ENCODE measurements around the gene SERINC5.
A peak's percentile ranks its signal among the peaks of the same experiment; 100 is the strongest.

The SERINC5 gene

DNA sequence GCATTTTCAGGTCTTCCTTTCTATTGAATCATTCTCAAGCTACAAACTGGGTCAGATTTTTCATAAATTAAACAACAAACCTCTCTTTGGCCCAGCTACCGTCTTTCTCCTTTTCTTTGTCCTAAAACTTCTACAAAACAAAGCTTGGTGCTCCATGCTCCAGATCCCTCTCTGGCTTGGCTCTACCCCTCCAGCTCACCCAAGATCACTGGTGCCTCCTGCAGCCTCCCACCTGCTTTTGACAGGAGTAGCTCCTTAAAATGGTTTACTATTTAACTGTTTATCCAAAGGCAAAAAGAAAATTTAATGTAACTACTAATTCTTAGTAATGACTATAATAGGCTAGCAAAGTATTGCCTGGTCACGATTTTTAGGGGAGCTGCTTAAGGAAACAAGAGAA lies 10.7 kb upstream of the SERINC5 start:
- peaks cover 3% of the 10 kb centered on the region for H3K27me3 Mint-ChIP-seq (ENCODE audit: low read depth, poor library complexity)
- H3K27ac Mint-ChIP-seq, result peak overlapping the region; percentile 76
- no peak for DNase-seq
- H3K9me3 Mint-ChIP-seq, result no peaks in the 10 kb centered on the region
- no peaks in the 10 kb centered on the region for H3K36me3 Mint-ChIP-seq (ENCODE audit: low read depth)
- peaks cover 13% of the 10 kb centered on the region for H3K4me1 Mint-ChIP-seq
- TF ChIP-seq CTCF (IDR thresholded peaks at IDR 0.05), result no peak
- no peak overlapping the region for H3K4me3 Mint-ChIP-seq

- Mint-ChIP-seq H3K36me3 (ENCODE audit: low read depth) (no peaks in the 10 kb centered on the region), H3K27me3 (ENCODE audit: low read depth, poor library complexity) (peaks cover 4% of the 10 kb centered on the region), H3K9me3 (no peaks in the 10 kb centered on the region), H3K27ac (no peak overlapping the region), H3K4me1 (peaks cover 16% of the 10 kb centered on the region), H3K4me3 (no peak overlapping the region)
- no peak for TF ChIP-seq CTCF (IDR thresholded peaks at IDR 0.05)
- no peak for DNase-seq
Observed at GRCh38 chr5:80260461-80260860, 4.6 kb upstream of the SERINC5 start.

- Mint-ChIP-seq H3K27me3 (ENCODE audit: low read depth, poor library complexity) (peaks cover 4% of the 10 kb centered on the region), H3K27ac (no peak overlapping the region), H3K4me3 (no peak overlapping the region), H3K9me3 (no peaks in the 10 kb centered on the region), H3K36me3 (ENCODE audit: low read depth) (no peaks in the 10 kb centered on the region), H3K4me1 (peaks cover 21% of the 10 kb centered on the region)
- DNase-seq, result no peak
- TF ChIP-seq CTCF (IDR thresholded peaks at IDR 0.05), result no peak
Observed at GRCh38 chr5:80259511-80260203, 3.8 kb upstream of the SERINC5 start.

DNA sequence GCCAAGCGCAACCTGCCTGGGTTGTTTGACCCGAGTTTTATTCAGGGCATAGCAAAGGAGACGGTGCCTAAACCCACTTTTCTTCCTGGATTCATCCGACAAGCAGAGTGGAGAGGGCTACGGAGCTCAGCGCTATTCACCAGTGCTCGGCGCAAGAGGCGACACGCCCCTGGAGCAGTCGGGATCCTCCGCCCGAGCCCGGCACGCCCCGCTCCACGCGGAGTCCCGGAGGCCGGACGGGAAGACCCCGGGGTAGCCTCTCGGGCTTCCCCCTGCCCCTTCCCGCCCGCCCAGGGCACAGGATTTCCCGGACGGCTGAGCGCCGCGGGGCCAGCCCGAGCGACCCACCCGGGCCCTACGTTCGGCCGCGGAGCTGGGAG lies 427 bp downstream of the SERINC5 start:
- peak; percentile 72 for DNase-seq
- Mint-ChIP-seq H3K27ac (peak overlapping the region; percentile 11), H3K9me3 (no peaks in the 10 kb centered on the region), H3K4me1 (peaks cover 62% of the 10 kb centered on the region), H3K36me3 (ENCODE audit: low read depth) (peaks cover 5% of the 10 kb centered on the region), H3K27me3 (ENCODE audit: low read depth, poor library complexity) (peaks cover 4% of the 10 kb centered on the region), H3K4me3 (peak overlapping the region; percentile 92)
- no peak for TF ChIP-seq CTCF (IDR thresholded peaks at IDR 0.05)

DNA sequence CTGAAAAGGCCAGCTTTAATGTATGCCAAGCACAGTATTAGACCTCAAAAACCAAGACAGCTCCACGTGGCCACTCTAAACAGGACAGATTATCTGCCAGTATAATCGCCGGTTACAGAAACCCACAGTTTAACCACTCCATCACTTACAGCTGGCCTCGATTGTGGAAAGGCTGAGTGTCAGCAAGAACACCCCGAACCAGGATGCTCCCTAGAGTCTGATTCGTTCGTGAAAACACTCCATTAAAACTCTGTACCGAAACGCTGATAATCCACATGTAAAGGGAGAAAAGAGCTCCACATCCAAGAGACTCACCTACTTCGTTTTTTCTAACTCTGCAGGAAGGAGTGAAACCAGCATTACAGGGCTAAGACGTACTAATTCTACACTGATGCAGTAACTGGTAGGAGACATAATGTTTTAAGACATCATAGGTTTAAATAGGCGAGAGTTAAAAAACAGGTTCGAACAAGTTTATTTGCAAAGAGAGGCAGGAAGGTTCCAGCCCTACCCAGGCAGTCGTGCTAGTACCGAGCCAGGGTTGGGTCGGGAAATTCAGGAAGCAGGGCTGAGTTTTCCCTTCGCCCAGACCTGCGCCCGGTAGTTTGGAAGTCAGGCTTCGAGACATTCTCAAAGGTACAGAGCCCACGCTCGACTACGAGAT lies 949 bp downstream of the SERINC5 start:
- Mint-ChIP-seq H3K4me3 (peak overlapping the region; percentile 92), H3K9me3 (no peaks in the 10 kb centered on the region), H3K36me3 (ENCODE audit: low read depth) (peaks cover 7% of the 10 kb centered on the region), H3K4me1 (peaks cover 66% of the 10 kb centered on the region), H3K27me3 (ENCODE audit: low read depth, poor library complexity) (peaks cover 4% of the 10 kb centered on the region), H3K27ac (peak overlapping the region; percentile 11)
- no peak for TF ChIP-seq CTCF (IDR thresholded peaks at IDR 0.05)
- no peak for DNase-seq

DNA sequence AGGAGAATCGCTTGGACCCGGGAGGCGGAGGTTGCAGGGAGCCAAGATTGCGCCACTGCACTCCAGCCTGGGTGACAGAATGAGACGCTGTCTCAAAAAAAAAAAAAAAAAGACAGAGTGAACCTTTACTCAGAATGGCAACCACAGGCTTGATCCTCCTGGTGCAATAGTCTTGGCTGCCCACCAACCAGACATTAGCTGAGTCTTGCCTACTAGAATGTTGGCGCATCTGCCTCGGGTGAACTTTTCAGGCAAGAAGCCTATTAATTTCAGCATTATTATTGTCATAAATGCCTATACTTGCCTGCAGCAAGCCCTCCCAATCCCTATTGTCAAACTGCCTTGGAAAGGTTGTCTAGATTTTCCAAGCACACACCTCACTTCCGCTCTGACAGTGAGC lies 4.2 kb downstream of the SERINC5 start:
- Mint-ChIP-seq H3K36me3 (ENCODE audit: low read depth) (peaks cover 10% of the 10 kb centered on the region), H3K9me3 (no peaks in the 10 kb centered on the region), H3K27me3 (ENCODE audit: low read depth, poor library complexity) (peaks cover 4% of the 10 kb centered on the region), H3K27ac (no peak overlapping the region), H3K4me3 (no peak overlapping the region), H3K4me1 (peaks cover 77% of the 10 kb centered on the region)
- no peak for DNase-seq
- no peak for TF ChIP-seq CTCF (IDR thresholded peaks at IDR 0.05)
